Measurements from ENCODE around the gene MRNIP.
A peak's percentile ranks its signal among the peaks of the same experiment; 100 is the strongest.
"Not testable (repeated sequence)": the region's sequence is repeated elsewhere in the genome, so short reads cannot be mapped to it uniquely, and the experiment has no call there.

The MRNIP gene

DNA sequence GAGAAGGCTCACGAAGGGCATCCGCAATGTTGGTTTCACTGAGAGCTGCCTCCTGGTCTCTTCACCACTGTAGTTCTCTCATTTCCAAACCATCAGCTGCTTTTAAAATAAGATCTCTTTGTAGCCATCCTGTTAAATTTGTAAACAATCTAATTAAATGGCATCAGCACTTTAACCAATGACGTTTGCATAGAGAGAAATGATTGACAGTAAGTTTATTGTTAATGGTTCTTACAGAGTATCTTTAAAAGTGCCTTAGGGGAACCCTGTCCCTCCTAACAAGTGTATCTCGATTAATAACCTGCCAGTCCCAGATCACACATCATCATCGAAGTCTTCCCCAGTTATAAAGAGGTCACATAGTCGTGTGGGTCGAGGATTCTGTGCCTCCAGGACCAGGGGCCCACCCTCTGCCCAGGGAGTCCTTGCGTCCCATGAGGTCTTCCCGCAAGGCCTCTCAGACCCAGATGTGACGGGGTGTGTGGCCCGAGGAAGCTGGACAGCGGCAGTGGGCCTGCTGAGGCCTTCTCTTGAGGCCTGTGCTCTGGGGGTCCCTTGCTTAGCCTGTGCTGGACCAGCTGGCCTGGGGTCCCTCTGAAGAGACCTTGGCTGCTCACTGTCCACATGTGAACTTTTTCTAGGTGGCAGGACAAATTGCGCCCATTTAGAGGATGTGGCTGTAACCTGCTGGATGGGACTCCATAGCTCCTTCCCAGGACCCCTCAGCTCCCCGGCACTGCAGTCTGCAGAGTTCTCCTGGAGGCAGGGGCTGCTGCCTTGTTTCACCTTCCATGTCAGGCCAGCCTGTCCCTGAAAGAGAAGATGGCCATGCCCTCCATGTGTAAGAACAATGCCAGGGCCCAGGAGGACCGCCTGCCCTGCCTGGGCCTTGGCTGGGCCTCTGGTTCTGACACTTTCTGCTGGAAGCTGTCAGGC, 21.3 kb downstream of the MRNIP start:
- no peak for DNase-seq

DNA sequence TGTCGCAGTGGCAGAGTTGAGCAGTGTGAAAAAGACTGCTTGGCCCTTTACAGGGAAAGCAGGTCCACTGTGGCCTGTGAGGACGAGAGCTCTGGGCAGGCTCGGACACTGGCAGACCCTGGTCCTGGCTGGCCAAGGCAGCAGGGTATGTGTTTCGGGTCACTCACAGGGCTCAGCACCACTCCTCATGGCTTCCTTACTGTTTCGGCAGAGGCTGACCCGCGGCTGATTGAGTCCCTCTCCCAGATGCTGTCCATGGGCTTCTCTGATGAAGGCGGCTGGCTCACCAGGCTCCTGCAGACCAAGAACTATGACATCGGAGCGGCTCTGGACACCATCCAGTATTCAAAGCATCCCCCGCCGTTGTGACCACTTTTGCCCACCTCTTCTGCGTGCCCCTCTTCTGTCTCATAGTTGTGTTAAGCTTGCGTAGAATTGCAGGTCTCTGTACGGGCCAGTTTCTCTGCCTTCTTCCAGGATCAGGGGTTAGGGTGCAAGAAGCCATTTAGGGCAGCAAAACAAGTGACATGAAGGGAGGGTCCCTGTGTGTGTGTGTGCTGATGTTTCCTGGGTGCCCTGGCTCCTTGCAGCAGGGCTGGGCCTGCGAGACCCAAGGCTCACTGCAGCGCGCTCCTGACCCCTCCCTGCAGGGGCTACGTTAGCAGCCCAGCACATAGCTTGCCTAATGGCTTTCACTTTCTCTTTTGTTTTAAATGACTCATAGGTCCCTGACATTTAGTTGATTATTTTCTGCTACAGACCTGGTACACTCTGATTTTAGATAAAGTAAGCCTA, 22.2 kb downstream of the MRNIP start:
- DNase-seq = peak; percentile 83

DNA sequence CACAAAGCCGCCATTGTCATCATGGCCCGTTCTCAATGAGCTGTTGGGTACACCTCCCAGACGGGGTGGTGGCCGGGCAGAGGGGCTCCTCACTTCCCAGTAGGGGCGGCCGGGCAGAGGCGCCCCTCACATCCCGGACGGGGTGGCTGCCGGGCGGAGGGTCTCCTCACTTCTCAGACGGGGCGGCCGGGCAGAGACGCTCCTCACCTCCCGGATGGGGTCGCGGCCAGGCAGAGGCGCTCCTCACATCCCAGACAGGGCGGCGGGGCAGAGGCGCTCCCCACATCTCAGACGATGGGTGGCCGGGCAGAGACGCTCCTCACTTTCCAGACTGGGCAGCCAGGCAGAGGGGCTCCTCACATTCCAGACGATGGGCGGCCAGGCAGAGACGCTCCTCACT, 23.7 kb downstream of the MRNIP start:
- not testable (repeated sequence) for DNase-seq

DNA sequence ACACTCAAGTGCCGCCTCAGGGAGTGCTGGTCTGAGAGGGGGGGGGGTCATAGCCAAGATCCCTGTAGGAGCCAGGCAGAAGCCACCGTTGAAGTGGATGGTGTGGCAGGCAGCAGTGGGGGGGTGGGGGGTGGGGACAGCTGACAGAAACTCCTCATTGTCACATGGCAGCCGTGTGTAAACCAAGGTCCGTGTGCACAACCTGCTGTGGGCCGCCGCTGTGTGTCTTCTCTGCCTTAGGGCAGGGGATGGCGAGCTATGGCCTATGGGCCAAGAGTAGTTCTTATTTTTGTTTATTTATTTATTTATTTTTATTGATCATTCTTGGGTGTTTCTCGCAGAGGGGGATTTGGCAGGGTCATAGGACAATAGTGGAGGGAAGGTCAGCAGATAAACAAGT, 24.5 kb downstream of the MRNIP start:
- DNase-seq = no peak

DNA sequence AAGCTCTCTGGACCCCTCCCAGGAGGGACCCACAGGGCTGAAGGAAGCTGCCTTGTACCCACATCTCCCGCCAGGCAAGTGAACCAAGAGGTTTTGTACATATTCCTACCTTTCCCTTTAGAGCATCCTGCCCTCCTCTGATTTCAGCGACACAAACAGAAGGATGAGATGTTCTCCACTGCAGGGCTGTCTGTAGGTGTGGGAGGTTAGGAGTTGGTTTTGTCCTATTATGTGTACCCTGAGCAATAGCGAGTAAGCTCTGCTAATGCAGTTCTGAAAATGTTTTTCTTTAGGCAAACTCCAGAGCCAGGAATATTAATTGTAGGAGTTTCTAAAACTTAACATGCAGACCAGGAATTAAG, 24.9 kb downstream of the MRNIP start:
- DNase-seq = no peak

DNA sequence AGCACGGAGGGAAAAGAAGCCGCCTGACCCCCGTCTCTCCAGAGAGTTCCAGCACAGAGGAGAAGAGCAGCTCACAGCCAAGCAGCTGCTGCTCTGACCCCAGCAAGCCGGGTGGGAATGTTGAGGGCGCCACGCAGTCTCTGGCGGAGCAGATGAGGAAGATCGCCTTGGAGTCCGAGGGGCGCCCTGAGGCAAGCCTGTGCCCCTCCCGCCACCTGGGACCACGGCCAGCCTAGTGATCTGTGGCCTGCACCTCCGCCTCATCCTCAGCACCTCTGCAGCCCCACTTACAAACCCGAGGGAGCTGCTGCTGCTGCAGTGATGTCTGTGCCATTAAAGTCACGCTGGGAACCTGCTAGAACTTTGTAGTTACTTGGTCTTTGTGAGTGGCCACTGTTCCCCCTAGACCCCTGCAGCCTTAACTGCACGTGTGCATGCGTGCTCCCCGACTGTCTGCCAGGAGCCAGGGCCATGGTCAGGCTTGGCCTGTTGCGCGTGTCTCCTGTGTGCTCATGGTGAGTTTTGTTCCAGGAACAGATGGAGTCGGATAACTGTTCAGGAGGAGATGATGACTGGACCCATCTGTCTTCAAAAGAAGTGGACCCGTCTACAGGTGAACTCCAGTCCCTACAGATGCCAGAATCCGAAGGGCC, 25.4 kb downstream of the MRNIP start:
- DNase-seq = no peak

DNA sequence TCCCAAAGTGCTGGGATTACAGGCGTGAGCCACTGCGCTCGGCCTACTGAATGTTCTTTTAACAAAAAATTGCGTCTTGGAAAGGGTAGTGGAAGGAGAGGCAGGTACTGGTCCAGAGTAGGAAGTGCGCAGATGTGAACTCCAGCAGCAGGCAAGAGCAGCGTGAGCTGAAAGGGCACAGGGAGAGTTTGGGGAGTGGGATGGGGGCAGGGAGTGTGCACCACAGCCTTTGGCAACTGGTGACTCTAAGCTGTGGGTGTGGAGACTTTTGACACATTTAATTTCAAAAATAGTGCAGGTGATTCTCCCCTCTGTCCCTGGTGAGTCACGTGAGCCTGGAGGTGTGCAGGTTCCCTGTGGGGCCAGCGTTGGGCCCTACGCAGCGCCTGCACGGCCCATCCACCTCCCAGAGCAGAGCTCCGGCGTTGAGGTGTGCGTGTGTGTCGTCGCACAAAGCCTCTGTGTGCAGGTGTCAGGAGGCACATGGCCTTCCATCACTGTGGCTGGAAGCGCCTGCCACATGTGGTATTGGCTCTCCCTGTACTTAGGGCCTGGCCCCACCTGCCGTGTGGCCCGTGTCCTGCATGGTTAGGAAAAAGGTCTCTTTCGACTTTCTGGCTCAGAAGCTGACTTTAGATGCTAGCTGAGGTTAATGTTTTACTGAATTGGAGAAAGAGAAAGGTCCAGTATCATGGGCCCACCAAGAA, 26.4 kb downstream of the MRNIP start:
- DNase-seq = no peak

DNA sequence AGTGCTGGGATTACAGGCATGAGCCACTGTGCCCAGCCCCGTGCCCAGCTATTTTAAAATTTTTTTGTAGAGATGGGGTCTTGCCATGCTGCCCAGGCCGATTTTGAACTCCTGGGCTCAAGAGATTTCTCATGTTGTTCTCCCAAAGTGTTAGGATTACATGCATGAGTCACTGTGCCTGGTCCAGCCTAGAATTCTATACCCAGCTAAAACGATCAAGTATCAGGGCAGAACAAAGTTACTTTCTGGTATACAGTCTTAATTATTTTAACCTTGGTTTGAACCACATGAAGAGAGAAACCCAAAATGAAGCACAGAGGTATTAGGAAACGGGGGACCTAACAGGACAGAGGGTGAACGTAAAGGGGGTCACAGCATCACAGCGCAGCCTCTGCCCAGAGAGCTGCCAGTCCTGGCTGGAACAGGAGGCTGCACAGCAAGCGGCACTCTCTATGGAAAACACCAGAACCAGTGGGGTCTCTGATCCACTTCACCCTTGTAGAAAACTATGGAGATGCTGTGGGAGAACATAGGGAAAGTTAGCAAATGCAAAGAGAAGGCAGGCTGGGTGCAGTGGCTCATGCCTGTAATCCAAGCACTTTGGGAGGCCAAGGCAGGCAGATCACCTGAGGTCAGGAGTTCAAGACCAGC, 27.7 kb downstream of the MRNIP start:
- no peak for DNase-seq

DNA sequence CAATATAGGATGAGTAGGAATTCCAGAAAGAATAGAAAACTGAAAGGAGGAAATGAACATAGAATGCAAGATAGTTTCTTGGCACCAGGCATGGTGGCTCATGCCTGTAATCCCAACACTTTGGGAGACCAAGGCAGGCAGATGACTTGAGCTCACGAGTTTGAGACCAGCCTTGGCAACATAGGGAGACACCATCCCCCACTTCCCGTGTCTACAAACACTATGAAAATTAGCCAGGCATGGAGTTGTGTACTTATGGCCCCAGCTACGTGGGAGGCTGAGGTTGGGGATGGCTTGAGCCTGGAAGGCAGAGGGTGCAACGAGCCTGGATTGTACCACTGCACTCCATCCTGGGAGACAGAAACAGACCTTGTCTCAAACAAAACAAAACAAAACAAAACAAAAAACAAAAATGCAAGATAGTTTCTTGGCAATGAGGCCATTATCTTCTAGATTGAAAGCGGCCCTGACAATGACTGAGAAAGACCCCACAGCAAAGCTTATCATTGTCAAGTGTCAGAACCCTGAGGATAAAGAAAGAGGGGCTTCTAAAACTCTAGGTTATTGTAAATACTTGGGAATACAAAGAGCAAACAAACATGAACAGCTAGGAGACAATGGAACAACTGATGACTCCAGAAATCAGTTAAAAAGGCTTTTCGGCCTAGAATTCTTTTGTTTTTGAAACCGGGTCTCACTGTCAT, 28.7 kb downstream of the MRNIP start:
- DNase-seq = no peak

DNA sequence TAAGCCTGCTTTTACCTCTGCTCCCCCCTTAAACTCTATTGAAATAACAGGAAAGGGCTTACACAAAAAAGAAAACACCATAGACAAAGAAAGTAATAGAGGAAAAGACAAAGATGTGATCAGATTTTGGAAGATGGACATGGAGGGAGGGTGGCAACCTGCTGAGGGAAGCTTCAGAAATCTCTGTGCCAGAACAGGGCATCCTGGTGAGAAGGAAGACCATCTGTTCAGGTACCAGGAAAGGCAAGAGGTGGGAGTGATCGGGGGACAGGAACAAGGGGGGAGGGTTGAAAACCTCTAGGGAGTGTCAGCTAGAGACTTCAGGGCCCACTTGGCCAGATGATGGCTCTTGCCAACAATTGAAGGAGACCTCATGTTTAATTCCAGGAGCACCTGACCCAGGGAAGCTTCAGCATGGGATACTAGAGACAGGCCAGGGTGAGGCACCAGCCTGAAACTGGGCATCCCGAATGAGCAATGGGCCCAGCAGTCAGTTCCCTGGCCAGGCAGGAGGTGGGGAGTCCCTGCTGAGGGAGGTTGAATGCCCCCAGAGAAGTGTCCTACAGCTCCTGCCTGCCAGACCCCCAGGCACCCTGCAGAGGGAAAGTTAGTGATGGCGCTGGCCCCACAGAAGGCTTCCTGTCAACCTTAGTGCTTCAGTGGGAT, 29.7 kb downstream of the MRNIP start:
- DNase-seq = no peak

DNA sequence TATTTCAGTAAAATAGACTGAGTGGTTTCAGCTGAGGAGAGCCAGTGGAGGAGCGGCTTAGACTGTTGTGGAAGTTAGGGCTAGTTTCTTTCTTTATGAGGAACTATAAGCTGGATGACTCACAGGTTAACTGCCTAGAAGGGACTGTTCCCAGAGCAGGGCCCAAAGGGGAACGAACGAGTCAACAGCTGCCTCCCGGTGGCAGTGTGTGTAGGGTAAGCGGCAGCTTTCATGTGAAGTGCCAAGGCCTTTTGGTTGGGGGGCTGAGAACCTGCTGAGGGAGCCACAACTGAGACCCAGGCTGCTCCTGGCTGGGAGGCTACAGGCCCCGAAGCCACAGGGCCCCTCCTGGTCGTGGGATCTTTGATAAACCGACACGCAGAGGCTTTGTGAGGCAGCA, 30.9 kb downstream of the MRNIP start:
- DNase-seq = peak; percentile 42

DNA sequence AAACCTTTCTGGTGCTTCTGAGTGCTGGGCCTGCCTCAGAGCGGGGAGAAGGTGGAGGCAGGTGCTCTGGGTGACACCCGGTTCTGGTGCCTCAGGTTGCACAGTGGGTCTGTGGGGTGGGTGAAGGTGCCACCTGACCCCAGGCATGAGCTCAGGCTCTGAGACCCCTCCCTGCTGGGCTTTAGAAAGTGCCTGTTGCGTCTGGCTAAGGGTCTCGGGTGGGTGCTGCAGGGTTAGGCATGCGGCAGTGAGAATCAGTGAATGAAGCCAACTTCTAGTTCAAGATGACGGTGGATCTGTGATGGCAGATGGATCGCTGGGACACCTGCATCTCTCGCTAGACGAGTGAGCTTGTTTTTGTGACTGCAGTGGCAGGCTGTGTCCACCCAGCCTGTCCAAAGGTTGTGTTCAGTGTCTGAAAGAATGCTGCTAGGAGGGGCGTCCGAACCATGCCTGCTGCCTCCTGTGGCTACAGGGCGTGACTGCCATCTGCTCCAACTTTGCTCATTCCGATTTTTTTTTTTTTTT, 32.9 kb downstream of the MRNIP start:
- DNase-seq = no peak

DNA sequence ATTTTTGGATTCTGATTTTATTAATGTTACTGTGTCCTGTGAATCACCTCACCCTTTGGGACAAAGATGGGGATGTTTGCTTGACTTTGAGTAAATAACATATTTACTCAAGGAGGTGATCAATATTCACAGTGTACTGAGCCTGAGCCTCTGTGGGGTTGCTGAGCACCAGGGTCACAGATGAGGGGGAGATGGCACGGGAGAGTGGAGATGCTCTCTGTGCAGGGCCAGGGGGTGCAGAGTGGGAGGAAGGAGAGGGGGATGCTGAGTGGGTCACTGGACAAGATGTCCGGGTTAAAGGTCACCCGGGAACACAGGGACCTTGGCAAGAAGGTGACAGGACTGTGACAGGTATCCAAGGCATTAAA, 33.9 kb downstream of the MRNIP start:
- no peak for DNase-seq

DNA sequence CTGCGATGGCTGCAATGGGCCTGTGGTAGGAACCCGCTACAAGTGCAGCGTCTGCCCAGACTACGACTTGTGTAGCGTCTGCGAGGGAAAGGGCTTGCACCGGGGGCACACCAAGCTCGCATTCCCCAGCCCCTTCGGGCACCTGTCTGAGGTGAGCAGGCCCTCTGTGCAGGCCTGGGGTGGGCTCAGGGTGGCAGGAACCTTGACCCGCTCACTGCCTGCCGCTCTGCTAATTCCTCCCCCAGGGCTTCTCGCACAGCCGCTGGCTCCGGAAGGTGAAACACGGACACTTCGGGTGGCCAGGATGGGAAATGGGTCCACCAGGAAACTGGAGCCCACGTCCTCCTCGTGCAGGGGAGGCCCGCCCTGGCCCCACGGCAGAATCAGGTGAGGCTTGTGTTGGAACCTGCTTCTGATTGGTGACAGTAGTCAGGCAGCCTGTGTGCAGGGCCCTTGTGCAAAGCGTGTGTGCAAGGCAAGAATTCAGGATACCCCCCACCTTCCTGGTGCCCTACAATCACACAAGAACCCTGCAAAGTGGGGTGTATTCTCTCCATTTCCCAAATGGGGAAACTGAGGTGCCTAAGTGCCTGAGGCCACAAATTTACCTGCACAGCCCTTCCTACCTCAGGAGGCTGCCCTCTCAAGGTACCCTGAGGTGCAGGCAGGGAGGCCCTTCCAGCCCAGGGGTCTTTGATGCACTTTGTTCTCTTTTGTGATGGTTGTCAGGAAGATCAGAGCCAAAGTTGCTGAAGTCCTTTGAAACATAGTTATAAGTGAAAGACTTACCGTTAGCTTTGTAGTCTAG, 34.5 kb downstream of the MRNIP start:
- no peak for DNase-seq

DNA sequence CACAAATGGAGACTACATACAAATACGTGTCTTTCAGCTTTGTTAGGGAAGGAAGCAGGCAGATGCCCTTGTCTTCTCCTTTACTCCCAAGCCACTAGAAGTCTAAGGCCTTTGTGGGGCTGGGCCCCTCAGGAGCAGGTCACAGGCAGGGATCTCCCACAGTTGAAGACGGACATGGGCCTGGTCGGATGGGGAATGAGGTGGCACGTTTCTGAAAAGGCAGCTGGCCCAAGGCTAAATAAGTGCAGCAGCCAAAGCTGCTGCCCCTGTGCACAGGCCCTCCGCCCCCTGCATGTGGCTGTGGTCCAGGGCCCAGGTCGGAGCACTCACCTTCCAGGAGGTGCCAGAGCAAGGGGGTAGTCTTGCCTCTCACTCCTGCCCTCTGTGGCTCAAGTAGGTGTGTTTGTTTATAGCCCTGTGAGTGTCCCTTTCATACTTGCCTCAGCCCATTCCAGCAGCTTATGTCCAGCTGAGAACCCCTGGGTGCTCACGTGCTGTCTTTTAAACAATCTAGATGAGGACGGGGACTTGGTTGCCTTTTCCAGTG, 36.1 kb downstream of the MRNIP start:
- no peak for DNase-seq

DNA sequence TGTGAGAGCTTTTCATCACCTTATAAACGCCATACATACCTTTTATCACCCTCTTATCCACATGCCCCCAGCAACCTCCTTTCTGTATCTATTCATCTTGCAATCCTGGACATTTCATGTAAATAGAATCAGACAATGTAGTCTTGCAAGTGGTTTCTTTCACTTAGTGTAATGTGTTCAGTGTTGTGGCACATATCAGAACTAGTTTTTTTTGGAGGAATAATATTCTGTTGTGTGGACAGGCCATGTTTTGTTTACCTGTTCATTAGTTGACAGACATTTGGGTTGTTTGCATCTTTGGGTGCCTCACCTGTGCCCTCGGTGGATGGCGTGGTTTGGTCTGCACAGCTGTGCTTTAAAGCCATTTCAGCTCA, 36.6 kb downstream of the MRNIP start:
- no peak for DNase-seq

DNA sequence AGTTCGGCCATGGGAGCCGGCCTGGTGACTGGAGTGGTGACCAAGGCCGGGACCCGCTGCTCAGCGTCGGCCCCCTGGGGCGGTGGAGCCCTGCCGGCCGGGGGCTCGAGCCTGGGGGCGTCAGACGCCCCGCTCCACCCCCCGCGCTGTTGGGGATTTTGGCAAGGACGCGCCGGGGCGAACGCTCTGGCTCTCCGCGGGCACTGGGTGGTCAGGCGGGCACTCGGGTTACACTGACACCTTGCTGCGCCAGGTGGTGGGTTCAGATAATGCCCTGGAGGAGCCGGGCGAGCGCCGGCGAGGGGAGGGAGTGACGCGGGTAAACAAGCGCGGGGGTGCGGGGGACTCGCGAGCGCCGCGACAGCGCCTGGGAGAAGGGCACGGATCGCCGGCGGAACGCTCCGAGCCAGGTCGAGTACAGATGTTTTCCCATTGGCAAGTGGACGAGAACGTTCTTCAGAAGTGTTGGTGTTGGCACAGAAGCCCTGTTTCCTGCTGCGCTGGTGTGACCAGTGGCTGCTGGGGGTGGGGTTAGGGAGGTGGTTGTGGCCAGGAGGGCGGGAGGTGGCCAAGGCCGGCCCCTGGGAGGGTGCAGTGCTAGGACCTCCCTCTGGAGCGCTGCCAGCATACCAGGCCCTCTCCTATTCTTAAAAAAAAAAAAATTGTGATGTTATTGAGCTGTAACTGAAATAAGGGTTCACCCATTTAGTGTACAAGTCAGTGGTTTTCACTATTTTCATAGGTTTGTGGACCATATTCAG, 37.1 kb downstream of the MRNIP start:
- peak; percentile 92 for DNase-seq

DNA sequence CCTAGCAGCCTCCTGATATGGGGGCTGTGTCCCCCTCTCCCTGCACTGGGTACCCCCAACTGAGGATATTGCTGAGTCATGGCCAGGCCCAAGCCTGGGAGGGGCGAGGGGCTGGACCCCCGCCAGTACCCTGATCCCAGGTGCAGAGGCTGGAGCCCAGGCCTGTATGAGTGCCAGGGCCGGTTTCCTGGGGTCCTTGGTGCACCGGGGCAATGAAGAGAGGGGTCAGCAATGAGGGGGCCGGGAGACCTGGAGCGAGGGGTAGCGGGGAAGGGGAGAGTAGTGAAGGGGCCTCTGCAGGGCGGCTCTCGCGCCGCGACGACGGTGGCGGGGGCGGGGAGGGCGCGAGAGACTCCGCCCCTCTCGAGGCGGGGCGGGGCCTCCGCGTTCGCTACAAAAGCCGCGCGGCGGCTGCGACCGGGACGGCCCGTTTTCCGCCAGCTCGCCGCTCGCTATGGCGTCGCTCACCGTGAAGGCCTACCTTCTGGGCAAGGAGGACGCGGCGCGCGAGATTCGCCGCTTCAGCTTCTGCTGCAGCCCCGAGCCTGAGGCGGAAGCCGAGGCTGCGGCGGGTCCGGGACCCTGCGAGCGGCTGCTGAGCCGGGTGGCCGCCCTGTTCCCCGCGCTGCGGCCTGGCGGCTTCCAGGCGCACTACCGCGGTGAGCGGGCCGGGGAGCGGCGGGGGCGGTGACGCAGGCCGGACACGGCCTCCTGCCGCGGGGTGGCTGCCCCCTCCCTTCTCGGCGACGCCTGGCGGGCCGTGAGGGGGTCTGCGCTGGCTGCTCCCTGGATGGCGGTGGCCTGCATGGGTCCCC, 37.9 kb downstream of the MRNIP start, which contains the start of gene SQSTM1:
Gene SQSTM1, plus strand, starts transcription at position 423 of the 815 bp plus-strand sequence. Its CDS starts 32 bp downstream, at position 455.
- DNase-seq = peak; percentile 77
